GM23338 (cell line): ENCODE data around the gene OMP. TPM values are rescaled to one million over a fixed set of nuclear protein-coding genes. Genes with fewer than 3 reads are reported as not detected.

Source experiments
- polyA plus RNA-seq: library from polyadenylated mRNA; unstranded; fragments of >200 nt; fragmentation: Nextera tagmentation; extraction: Ambion mirVana; gene quantifications from 2 replicates; pipeline ENCODE4 v1.2.1, GENCODE V29; 2016
- total RNA-seq: library from RNA; depleted of rRNA; stranded (reverse); fragments of >200 nt; shearing (Covaris generic); gene quantifications from 2 replicates; pipeline ENCODE4 v1.2.3, GENCODE V29; 2014; rRNA removed

OMP gene
- total and polyA plus RNA-seq, 2 experiments from 2014 or later: 1.0 TPM; not detected in 1

Other genes starting within 250 kb of the OMP start
- 25.2 and 26.5 TPM in 2 replicates for gene ACER3, start 241.9 kb upstream of the OMP start, total RNA-seq
- gene ACER3, start 241.9 kb upstream of the OMP start, polyA plus RNA-seq: 5.2 and 6.2 TPM in 2 replicates
- not detected in 2 replicates for gene B3GNT6, start 68.4 kb upstream of the OMP start, total RNA-seq
- not detected in 2 replicates for gene B3GNT6, start 68.4 kb upstream of the OMP start, polyA plus RNA-seq
- gene CAPN5, start 35.9 kb upstream of the OMP start, total RNA-seq: 23.2 and 32.2 TPM in 2 replicates
- gene CAPN5, start 35.9 kb upstream of the OMP start, polyA plus RNA-seq: 10.2 TPM in 2 replicates
- gene MYO7A, start 25.4 kb downstream of the OMP start, total RNA-seq: 2.3 and 5.4 TPM in 2 replicates
- 1.7 and 1.8 TPM in 2 replicates for gene MYO7A, start 25.4 kb downstream of the OMP start, polyA plus RNA-seq
- not detected in 2 replicates for gene GDPD4, start 198.8 kb downstream of the OMP start, total RNA-seq
- gene GDPD4, start 198.8 kb downstream of the OMP start, polyA plus RNA-seq: not detected in 2 replicates